Lung (tissue), 12 donors: Measurements from ENCODE around the gene UBE2H. TPM values are rescaled to one million over a fixed set of nuclear protein-coding genes. Genes with fewer than 3 reads are reported as not detected.
"Not testable (repeated sequence)": the region's sequence is repeated elsewhere in the genome, so short reads cannot be mapped to it uniquely, and the experiment has no call there.

Experiments used
- ATAC-seq: fragments of 200-7000 bp; cut with Tn5 transposase; one replicate; pipeline ENCODE4 v1.9.1; 2020; ENCODE audit warnings: moderate number of reproducible peaks; ENCODE audit not compliant: insufficient read depth, low FRiP score
- DNase-seq, 3 donors: peaks; one replicate each; pipeline ENCODE4 v3.0.0-alpha.2; 2013 to 2017
- H3K27ac ChIP-seq, 2 donors: one replicate each; pipeline ENCODE4 v1.5.1; 2013; ENCODE audit warnings: mild to moderate bottlenecking in 2 of 2, moderate library complexity in 2 of 2, control low read depth in 1 of 2, inconsistent platforms in 1 of 2, low read depth in 1 of 2, low read length in 1 of 2
- H3K27me3 ChIP-seq, 3 donors: one replicate each; pipeline ENCODE4 v1.5.1; 2013; ENCODE audit warnings: low read length in 2 of 3; ENCODE audit not compliant: control insufficient read depth in 3 of 3, insufficient read depth in 3 of 3
- H3K36me3 ChIP-seq, 4 donors: one replicate each; pipeline ENCODE4 v1.5.1; 2013; ENCODE audit warnings: low read length in 4 of 4, mild to moderate bottlenecking in 1 of 4, moderate library complexity in 1 of 4; ENCODE audit not compliant: control insufficient read depth in 4 of 4, insufficient read depth in 4 of 4
- H3K4me1 ChIP-seq, 5 donors: one replicate each; pipeline ENCODE4 v1.5.1; 2013; ENCODE audit warnings: low read length in 5 of 5, mild to moderate bottlenecking in 2 of 5, moderate library complexity in 1 of 5; ENCODE audit not compliant: control insufficient read depth in 5 of 5, insufficient read depth in 5 of 5
- H3K4me3 ChIP-seq: one replicate; pipeline ENCODE4 v1.5.1; 2013; ENCODE audit warnings: mild to moderate bottlenecking, control low read depth, moderate library complexity
- H3K9ac ChIP-seq, 2 donors: one replicate each; pipeline ENCODE4 v1.5.1; 2013; ENCODE audit warnings: low read length in 2 of 2, control low read depth in 1 of 2; ENCODE audit not compliant: insufficient read depth in 1 of 2
- H3K9me3 ChIP-seq, 4 donors: one replicate each; pipeline ENCODE4 v1.5.1; 2013; ENCODE audit warnings: low read length in 3 of 4, mild to moderate bottlenecking in 1 of 4, moderate library complexity in 1 of 4; ENCODE audit not compliant: control insufficient read depth in 4 of 4, insufficient read depth in 3 of 4
- WGBS, 2 donors: extraction: QIAGEN DNeasy Blood & Tissue Kit; methylation state at CpG; one replicate each; pipeline ENCODE4 v1.1.7; 2013; 5-methylcytosine and 5-hydroxymethylcytosine counted together
- polyA plus RNA-seq, 2 donors: library from polyadenylated mRNA; stranded (reverse); fragments of 200-250 nt; gene quantifications; one replicate each; pipeline ENCODE4 v1.2.1, GENCODE V29; 2013
- total RNA-seq, 2 donors: library from RNA; depleted of rRNA in 1 of 2; stranded (reverse); fragments of >200 nt in 1 of 2; gene quantifications; one replicate each; pipeline ENCODE4 v1.2.1, GENCODE V29; 2014 to 2021
- TF ChIP-seq, protein P1 (sequence below): IDR thresholded peaks from 2 replicates; pipeline ENCODE4 v1.5.1; 2012; ENCODE audit warnings: mild to moderate bottlenecking; ENCODE audit errors: control extremely low read depth, extremely low read depth
- donor health status: control.
- donor health status: control.
- donor health status: Bipolar disorder and iron deficiency.
- donor health status: healthy.
- donor health status: DM: yes; HTN: yes; CAD: no.

Gene UBE2H
- total and polyA plus RNA-seq, 4 donors = 23.0 to 102 (median 49.7) TPM

DNA sequence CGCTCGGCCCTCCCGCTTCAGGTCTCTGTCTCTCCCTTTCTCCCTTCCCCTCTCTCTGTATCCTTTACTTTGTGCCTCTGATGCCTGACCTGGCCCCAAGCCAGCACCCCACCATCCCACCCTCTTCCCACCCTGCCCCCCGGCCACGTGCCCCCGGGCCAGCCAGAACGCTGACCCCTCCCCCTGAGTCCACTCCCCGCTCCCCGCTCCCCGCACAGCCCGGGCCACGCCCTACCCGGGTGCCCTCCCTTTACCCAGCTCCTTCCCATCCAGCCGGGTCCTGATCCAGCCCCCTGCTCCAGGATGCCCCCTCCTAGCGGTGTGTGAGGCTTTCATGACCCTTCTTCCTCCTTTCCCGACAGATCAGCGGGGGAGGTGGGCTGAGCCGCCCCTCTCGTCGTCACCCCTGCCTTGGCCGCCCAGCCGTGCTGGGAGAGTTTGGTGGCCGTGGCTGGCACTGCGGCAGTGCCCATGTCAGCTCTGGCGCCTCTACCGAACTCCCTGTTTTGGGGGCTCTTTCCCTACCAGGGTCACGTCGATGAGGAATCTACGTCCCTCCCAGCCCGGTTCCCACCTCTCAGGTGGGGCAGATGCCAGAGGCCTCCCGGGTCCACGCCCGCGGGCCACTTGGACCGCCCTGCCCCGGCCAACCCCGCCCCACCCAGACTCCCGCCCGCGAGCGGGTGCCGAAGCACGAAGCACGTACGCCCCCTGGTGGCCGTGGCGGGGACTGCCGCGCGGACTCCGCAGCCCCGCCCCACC lies 127.4 kb downstream of the UBE2H start:
- TF ChIP-seq, protein P1, sequence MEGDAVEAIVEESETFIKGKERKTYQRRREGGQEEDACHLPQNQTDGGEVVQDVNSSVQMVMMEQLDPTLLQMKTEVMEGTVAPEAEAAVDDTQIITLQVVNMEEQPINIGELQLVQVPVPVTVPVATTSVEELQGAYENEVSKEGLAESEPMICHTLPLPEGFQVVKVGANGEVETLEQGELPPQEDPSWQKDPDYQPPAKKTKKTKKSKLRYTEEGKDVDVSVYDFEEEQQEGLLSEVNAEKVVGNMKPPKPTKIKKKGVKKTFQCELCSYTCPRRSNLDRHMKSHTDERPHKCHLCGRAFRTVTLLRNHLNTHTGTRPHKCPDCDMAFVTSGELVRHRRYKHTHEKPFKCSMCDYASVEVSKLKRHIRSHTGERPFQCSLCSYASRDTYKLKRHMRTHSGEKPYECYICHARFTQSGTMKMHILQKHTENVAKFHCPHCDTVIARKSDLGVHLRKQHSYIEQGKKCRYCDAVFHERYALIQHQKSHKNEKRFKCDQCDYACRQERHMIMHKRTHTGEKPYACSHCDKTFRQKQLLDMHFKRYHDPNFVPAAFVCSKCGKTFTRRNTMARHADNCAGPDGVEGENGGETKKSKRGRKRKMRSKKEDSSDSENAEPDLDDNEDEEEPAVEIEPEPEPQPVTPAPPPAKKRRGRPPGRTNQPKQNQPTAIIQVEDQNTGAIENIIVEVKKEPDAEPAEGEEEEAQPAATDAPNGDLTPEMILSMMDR = peak; percentile 55
- Histone ChIP-seq H3K9me3 (no peaks in the 10 kb centered on the region), H3K9ac (peak overlapping the region in 1 of 2 donors; percentile 40), H3K27me3 (no peaks in the 10 kb centered on the region), H3K36me3 (no peaks in the 10 kb centered on the region), H3K27ac (peak overlapping the region in 1 of 2 donors; percentile 74), H3K4me1 (peaks cover 0 to 15% (median 7%) of the 10 kb centered on the region in 5 donors), H3K4me3 (peak overlapping the region; percentile 47)
- WGBS, 2 donors = 1% methylated on average over 40 to 52 of the region's 52 CpGs
- DNase-seq = peak; percentile 80 to 91 (median 87)
- ATAC-seq = peak; percentile 89

DNA sequence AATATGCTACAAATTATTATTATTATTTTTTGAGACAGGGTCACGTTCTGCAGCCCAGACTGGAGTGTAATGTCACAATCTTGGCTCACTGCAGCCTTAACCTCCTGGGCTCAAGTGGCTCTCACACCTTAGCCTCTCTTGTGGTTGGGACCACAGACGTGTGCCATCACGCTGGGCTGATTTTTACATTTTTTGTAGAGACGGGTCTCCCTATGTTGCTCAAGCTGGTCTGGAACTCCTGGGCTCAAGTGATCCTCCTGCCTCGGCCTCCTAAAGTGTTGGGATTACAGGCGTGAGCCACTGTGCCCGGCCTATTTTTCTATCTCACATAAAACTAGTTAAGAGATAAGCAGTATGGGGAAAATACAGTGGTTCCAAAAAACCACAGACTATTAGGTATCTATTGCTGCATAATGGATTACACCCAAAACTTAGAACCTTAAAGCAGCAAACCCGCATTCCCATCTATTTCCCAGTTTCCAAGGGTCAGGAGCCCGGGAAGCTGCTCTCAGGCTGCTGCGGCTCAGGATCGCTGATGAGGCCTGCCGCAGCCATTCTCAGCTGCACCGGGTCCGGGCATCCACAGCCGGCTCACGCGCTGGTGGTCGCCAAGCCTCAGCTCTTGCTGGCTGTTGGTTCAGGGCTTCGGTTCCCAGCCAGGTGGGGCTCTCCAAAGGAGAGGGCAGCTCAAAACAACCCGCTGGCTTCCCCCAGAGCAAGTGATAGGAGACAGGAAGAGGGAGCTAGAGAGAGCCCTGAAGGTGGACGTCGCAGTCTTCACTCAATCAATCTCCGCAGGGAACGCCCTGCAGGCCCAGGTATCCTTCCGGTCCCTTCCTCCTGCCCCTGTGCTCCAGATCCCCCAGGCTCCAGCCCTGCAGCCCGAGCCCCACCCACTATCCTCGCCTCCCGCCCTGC lies 128.2 kb downstream of the UBE2H start:
- H3K4me1 ChIP-seq = peaks cover 0 to 13% (median 5%) of the 10 kb centered on the region in 5 donors
- peak in 2 of 3 donors; percentile 30 to 32 for DNase-seq
- 33 to 35% methylated on average over 28 of the region's 28 CpGs for WGBS, 2 donors
- ATAC-seq = peak; percentile 8
- no peaks in the 10 kb centered on the region for H3K27me3 ChIP-seq
- H3K9me3 ChIP-seq = no peaks in the 10 kb centered on the region
- H3K4me3 ChIP-seq = no peak overlapping the region
- no peak overlapping the region for H3K27ac ChIP-seq
- TF ChIP-seq, protein P1 = no peak
- H3K9ac ChIP-seq = no peak overlapping the region
- H3K36me3 ChIP-seq = no peaks in the 10 kb centered on the region

DNA sequence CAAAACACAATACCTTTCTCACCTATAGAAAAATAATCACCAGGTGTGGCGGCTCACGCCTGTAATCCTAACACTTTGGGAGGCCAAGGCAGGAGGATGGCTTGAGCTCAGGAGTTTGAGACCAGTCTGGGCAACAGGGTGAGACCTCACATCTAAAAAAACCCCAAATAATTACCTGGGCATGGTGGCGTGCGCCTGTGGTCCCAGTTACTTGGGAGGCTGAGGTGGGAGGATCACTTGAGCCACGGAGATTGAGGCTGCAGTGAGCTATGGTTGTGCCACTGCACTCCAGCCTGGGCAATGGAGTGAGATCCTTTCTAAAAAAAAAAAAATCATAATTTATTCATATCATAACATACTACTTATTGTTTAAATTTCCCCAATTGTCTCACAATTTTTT lies 129.6 kb downstream of the UBE2H start:
- not testable (repeated sequence) for DNase-seq, H3K9me3 ChIP-seq, H3K27me3 ChIP-seq, H3K9ac ChIP-seq, H3K27ac ChIP-seq, H3K36me3 ChIP-seq, ATAC-seq, H3K4me3 ChIP-seq
- peaks cover 0 to 13% (median 4%) of the 10 kb centered on the region in 5 donors for H3K4me1 ChIP-seq
- 98 to 99% methylated on average over 5 of the region's 5 CpGs for WGBS, 2 donors

DNA sequence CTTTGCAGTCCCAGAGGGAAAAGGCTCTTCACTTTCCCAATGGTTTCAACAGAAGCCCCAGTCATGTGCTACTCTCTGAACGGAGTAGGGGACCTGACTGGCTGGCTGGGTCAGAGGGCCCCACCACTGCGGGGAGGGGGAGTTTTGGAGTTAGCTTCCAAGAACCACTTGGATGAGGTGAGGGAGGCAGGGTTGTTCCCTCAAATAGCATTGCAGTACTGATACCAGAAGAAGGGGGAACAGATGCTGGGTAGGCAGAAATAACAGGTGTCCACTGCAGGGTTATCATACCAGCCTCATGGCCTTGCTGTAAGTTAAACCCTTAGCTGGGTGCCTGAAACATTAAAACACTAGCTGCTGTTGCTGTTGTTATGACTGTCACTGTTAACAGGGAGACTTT lies 131.3 kb downstream of the UBE2H start:
- DNase-seq (no peak), ATAC-seq (no peak)
- H3K27me3 ChIP-seq = no peaks in the 10 kb centered on the region
- no peak overlapping the region for H3K9ac ChIP-seq
- TF ChIP-seq, protein P1 = no peak
- H3K4me1 ChIP-seq = peaks cover 0 to 13% (median 4%) of the 10 kb centered on the region in 5 donors
- H3K4me3 ChIP-seq = no peak overlapping the region
- H3K36me3 ChIP-seq = no peaks in the 10 kb centered on the region
- H3K27ac ChIP-seq = no peak overlapping the region
- H3K9me3 ChIP-seq = peaks cover 0 to 8% (median 0%) of the 10 kb centered on the region in 4 donors
- 88 to 90% methylated on average over 2 of the region's 2 CpGs for WGBS, 2 donors
